Measurements from ENCODE around the gene VWA2.

The VWA2 gene

DNA sequence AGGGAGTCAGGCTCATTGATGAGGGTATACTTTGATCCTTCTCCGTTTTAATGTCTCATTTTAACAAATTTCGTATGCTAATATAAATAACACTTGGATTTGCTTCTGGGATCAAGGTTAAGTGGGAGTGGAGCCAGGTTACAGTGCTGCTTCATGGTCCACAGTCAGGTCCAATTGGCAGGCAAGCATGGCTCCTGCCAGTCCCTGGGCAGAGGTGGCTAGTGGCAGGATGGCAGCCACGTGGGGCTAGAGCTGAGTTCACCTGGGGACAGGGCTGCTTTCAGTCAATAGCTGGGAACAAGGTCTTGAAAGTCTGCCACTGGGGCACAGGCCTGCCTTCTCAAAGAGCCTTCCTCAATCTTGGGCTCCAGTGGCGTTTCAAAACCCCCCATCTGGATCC is 16.0 kb upstream of the VWA2 start:
- Histone ChIP-seq H3K36me3 (ENCODE audit: control insufficient read depth, insufficient read depth, low read length) (no peaks in the 10 kb centered on the region), H3K27me3 (ENCODE audit: control insufficient read depth, insufficient read depth, low read length) (no peaks in the 10 kb centered on the region), H3K9ac (ENCODE audit: low read depth, low read length) (no peak overlapping the region), H3K9me3 (ENCODE audit: control insufficient read depth, insufficient read depth, low read length) (no peaks in the 10 kb centered on the region), H3K4me1 (ENCODE audit: control insufficient read depth, insufficient read depth, low read length) (no peaks in the 10 kb centered on the region), H3K4me3 (ENCODE audit: low read depth, low read length) (no peak overlapping the region)

DNA sequence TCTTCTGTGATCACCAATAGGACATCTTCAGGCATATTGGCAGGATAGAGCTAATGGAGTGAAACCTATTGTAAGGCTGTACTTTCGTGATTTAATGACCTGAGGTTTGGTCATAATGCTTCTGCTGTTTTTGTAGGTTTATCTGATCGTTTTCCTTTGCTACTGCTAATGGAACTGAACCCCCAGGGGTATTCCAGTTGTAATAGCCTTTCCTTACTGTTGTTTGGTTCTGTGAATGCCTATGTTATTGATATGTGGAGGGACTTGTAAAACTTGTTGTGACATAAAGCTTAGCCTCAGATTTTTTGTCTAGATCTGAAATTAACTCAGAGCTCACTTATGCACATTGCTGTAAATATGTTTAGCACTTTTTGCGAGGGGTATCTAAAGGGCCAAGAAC is 10.9 kb upstream of the VWA2 start:
- Histone ChIP-seq H3K4me3 (ENCODE audit: low read depth, low read length) (no peak overlapping the region), H3K36me3 (ENCODE audit: control insufficient read depth, insufficient read depth, low read length) (no peaks in the 10 kb centered on the region), H3K9ac (ENCODE audit: low read depth, low read length) (no peak overlapping the region), H3K4me1 (ENCODE audit: control insufficient read depth, insufficient read depth, low read length) (no peaks in the 10 kb centered on the region), H3K27me3 (ENCODE audit: control insufficient read depth, insufficient read depth, low read length) (no peaks in the 10 kb centered on the region), H3K9me3 (ENCODE audit: control insufficient read depth, insufficient read depth, low read length) (no peaks in the 10 kb centered on the region)

- H3K9me3 ChIP-seq (ENCODE audit: control insufficient read depth, insufficient read depth, low read length), result no peaks in the 10 kb centered on the region
- no peaks in the 10 kb centered on the region for H3K36me3 ChIP-seq (ENCODE audit: control insufficient read depth, insufficient read depth, low read length)
- no peaks in the 10 kb centered on the region for H3K27me3 ChIP-seq (ENCODE audit: control insufficient read depth, insufficient read depth, low read length)
- no peaks in the 10 kb centered on the region for H3K4me1 ChIP-seq (ENCODE audit: control insufficient read depth, insufficient read depth, low read length)
- H3K9ac ChIP-seq (ENCODE audit: low read depth, low read length), result no peak overlapping the region
- H3K4me3 ChIP-seq (ENCODE audit: low read depth, low read length), result no peak overlapping the region
These were observed 6.4 kb upstream of the VWA2 start for GRCh38 chr10:114232561-114233176.

- Histone ChIP-seq H3K9me3 (ENCODE audit: control insufficient read depth, insufficient read depth, low read length) (no peaks in the 10 kb centered on the region), H3K4me1 (ENCODE audit: control insufficient read depth, insufficient read depth, low read length) (no peaks in the 10 kb centered on the region), H3K9ac (ENCODE audit: low read depth, low read length) (no peak overlapping the region), H3K36me3 (ENCODE audit: control insufficient read depth, insufficient read depth, low read length) (no peaks in the 10 kb centered on the region), H3K27me3 (ENCODE audit: control insufficient read depth, insufficient read depth, low read length) (peaks cover 6% of the 10 kb centered on the region), H3K4me3 (ENCODE audit: low read depth, low read length) (no peak overlapping the region)
These were observed 5.6 kb upstream of the VWA2 start for GRCh38 chr10:114233482-114233881.

- no peak overlapping the region for H3K9ac ChIP-seq (ENCODE audit: low read depth, low read length)
- H3K9me3 ChIP-seq (ENCODE audit: control insufficient read depth, insufficient read depth, low read length), result no peaks in the 10 kb centered on the region
- H3K36me3 ChIP-seq (ENCODE audit: control insufficient read depth, insufficient read depth, low read length), result no peaks in the 10 kb centered on the region
- peaks cover 13% of the 10 kb centered on the region for H3K27me3 ChIP-seq (ENCODE audit: control insufficient read depth, insufficient read depth, low read length)
- H3K4me1 ChIP-seq (ENCODE audit: control insufficient read depth, insufficient read depth, low read length), result no peaks in the 10 kb centered on the region
- no peak overlapping the region for H3K4me3 ChIP-seq (ENCODE audit: low read depth, low read length)
These were observed 4.9 kb upstream of the VWA2 start for GRCh38 chr10:114234132-114234531.

GRCh38 chr10:114239994-114240345 is 916 bp downstream of the VWA2 start:
- H3K27me3 ChIP-seq (ENCODE audit: control insufficient read depth, insufficient read depth, low read length), result peaks cover 43% of the 10 kb centered on the region
- peak overlapping the region; percentile 60 for H3K4me3 ChIP-seq (ENCODE audit: low read depth, low read length)
- no peaks in the 10 kb centered on the region for H3K9me3 ChIP-seq (ENCODE audit: control insufficient read depth, insufficient read depth, low read length)
- H3K36me3 ChIP-seq (ENCODE audit: control insufficient read depth, insufficient read depth, low read length), result no peaks in the 10 kb centered on the region
- peaks cover 3% of the 10 kb centered on the region for H3K4me1 ChIP-seq (ENCODE audit: control insufficient read depth, insufficient read depth, low read length)
- no peak overlapping the region for H3K9ac ChIP-seq (ENCODE audit: low read depth, low read length)

DNA sequence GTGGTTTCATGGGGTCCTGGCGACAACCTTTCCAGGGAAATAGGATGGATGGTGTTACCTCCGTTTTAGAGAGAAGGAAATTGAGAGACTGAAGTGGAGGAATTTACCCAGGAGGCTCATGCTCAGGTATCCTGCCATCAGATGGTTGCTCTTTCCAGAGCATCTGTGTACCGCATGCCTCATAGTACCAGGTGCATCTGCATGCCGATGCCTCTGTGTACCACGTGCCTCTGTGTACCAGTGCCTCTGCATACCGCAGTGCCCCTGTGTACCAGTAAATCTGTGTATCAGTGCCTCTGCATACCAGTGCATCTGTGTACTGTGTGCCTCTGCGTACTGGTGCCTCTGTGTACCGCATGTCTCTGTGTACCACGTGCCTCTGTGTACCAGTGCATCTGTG is 3.2 kb downstream of the VWA2 start:
- Histone ChIP-seq H3K9ac (ENCODE audit: low read depth, low read length) (no peak overlapping the region), H3K4me1 (ENCODE audit: control insufficient read depth, insufficient read depth, low read length) (peaks cover 3% of the 10 kb centered on the region), H3K36me3 (ENCODE audit: control insufficient read depth, insufficient read depth, low read length) (no peaks in the 10 kb centered on the region), H3K27me3 (ENCODE audit: control insufficient read depth, insufficient read depth, low read length) (peaks cover 43% of the 10 kb centered on the region), H3K4me3 (ENCODE audit: low read depth, low read length) (no peak overlapping the region), H3K9me3 (ENCODE audit: control insufficient read depth, insufficient read depth, low read length) (no peaks in the 10 kb centered on the region)

DNA sequence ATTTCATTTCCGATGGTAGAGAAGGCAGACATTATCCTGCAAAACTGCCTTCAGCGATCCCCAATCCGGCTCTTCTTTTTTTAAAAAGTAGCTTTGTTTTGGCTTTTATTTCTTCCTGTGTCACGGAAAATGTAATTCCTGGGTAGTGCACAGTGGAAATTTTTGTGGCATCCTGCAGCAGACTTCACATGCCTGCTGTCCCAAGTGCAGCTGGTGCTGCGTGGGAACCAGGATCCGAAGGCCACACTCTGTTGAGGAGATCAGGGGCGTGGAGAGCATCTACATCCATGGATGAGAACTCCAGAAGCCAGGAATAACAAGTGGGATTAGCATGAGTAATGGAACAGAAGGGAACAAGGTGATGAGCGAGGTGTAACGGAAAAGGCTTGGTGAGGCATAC is 4.6 kb downstream of the VWA2 start:
- Histone ChIP-seq H3K27me3 (ENCODE audit: control insufficient read depth, insufficient read depth, low read length) (peaks cover 35% of the 10 kb centered on the region), H3K9me3 (ENCODE audit: control insufficient read depth, insufficient read depth, low read length) (no peaks in the 10 kb centered on the region), H3K9ac (ENCODE audit: low read depth, low read length) (no peak overlapping the region), H3K4me3 (ENCODE audit: low read depth, low read length) (no peak overlapping the region), H3K36me3 (ENCODE audit: control insufficient read depth, insufficient read depth, low read length) (no peaks in the 10 kb centered on the region), H3K4me1 (ENCODE audit: control insufficient read depth, insufficient read depth, low read length) (peaks cover 3% of the 10 kb centered on the region)

- Histone ChIP-seq H3K4me3 (ENCODE audit: low read depth, low read length) (no peak overlapping the region), H3K27me3 (ENCODE audit: control insufficient read depth, insufficient read depth, low read length) (peaks cover 30% of the 10 kb centered on the region), H3K36me3 (ENCODE audit: control insufficient read depth, insufficient read depth, low read length) (no peaks in the 10 kb centered on the region), H3K4me1 (ENCODE audit: control insufficient read depth, insufficient read depth, low read length) (peaks cover 3% of the 10 kb centered on the region), H3K9ac (ENCODE audit: low read depth, low read length) (no peak overlapping the region), H3K9me3 (ENCODE audit: control insufficient read depth, insufficient read depth, low read length) (no peaks in the 10 kb centered on the region)
These were observed 5.1 kb downstream of the VWA2 start for GRCh38 chr10:114244126-114244525.

GRCh38 chr10:114245121-114245791 is 6.2 kb downstream of the VWA2 start:
- Histone ChIP-seq H3K9ac (ENCODE audit: low read depth, low read length) (no peak overlapping the region), H3K36me3 (ENCODE audit: control insufficient read depth, insufficient read depth, low read length) (no peaks in the 10 kb centered on the region), H3K27me3 (ENCODE audit: control insufficient read depth, insufficient read depth, low read length) (peaks cover 23% of the 10 kb centered on the region), H3K9me3 (ENCODE audit: control insufficient read depth, insufficient read depth, low read length) (no peaks in the 10 kb centered on the region), H3K4me3 (ENCODE audit: low read depth, low read length) (no peak overlapping the region), H3K4me1 (ENCODE audit: control insufficient read depth, insufficient read depth, low read length) (peaks cover under 1% of the 10 kb centered on the region)

- Histone ChIP-seq H3K9me3 (ENCODE audit: control insufficient read depth, insufficient read depth, low read length) (no peaks in the 10 kb centered on the region), H3K4me1 (ENCODE audit: control insufficient read depth, insufficient read depth, low read length) (no peaks in the 10 kb centered on the region), H3K9ac (ENCODE audit: low read depth, low read length) (no peak overlapping the region), H3K27me3 (ENCODE audit: control insufficient read depth, insufficient read depth, low read length) (peaks cover 10% of the 10 kb centered on the region), H3K4me3 (ENCODE audit: low read depth, low read length) (no peak overlapping the region), H3K36me3 (ENCODE audit: control insufficient read depth, insufficient read depth, low read length) (no peaks in the 10 kb centered on the region)
These were observed 7.7 kb downstream of the VWA2 start for GRCh38 chr10:114246679-114247305.

- peaks cover 3% of the 10 kb centered on the region for H3K36me3 ChIP-seq (ENCODE audit: control insufficient read depth, insufficient read depth, low read length)
- H3K4me1 ChIP-seq (ENCODE audit: control insufficient read depth, insufficient read depth, low read length), result no peaks in the 10 kb centered on the region
- no peaks in the 10 kb centered on the region for H3K27me3 ChIP-seq (ENCODE audit: control insufficient read depth, insufficient read depth, low read length)
- no peak overlapping the region for H3K4me3 ChIP-seq (ENCODE audit: low read depth, low read length)
- H3K9me3 ChIP-seq (ENCODE audit: control insufficient read depth, insufficient read depth, low read length), result no peaks in the 10 kb centered on the region
- H3K9ac ChIP-seq (ENCODE audit: low read depth, low read length), result no peak overlapping the region
These were observed 11.2 kb downstream of the VWA2 start for GRCh38 chr10:114250236-114250635.

Data from iPS-15b (cell line).